Measurements from ENCODE around the gene CCNB1IP1. TPM values are rescaled to one million over a fixed set of nuclear protein-coding genes. Genes with fewer than 3 reads are reported as not detected.
"Not testable (repeated sequence)": the region's sequence is repeated elsewhere in the genome, so short reads cannot be mapped to it uniquely, and the experiment has no call there.

Gene CCNB1IP1
- 44.0 and 46.8 TPM in 2 replicates for total RNA-seq

- peaks cover 45% of the 10 kb centered on the region for H3K4me1 Mint-ChIP-seq (ENCODE audit: low read depth)
These were observed at the start of gene CCNB1IP1 for GRCh38 chr14:20332788-20333493. CCNB1IP1 (minus strand) TSS chr14:20333279; CDS start chr14:20316523, 16,756 bp downstream.

GRCh38 chr14:20382526-20382925, 49.4 kb upstream of the CCNB1IP1 start:
- H3K4me3 Mint-ChIP-seq (ENCODE audit: low read depth): no peak overlapping the region
- no peaks in the 10 kb centered on the region for H3K4me1 Mint-ChIP-seq (ENCODE audit: low read depth)
- H3K27me3 Mint-ChIP-seq (ENCODE audit: low read depth): no peaks in the 10 kb centered on the region
- intact Hi-C loops (cut with micrococcal nuclease): no loop called here
- peaks cover 72% of the 10 kb centered on the region for H3K36me3 Mint-ChIP-seq (ENCODE audit: low read depth)
- no peaks in the 10 kb centered on the region for H3K9me3 Mint-ChIP-seq
- no peak overlapping the region for H3K27ac Mint-ChIP-seq
- DNase-seq (ENCODE audit: low spot score): no peak

More at GRCh38 chr14:20332788-20333493, at the start of gene CCNB1IP1:
- Mint-ChIP-seq H3K27ac (peak within 1 kb of the TSS; percentile 88), H3K27me3 (ENCODE audit: low read depth) (peaks cover 4% of the 10 kb centered on the region), H3K4me3 (ENCODE audit: low read depth) (peak within 1 kb of the TSS; percentile 97), H3K36me3 (ENCODE audit: low read depth) (peaks cover 30% of the 10 kb centered on the region), H3K9me3 (no peaks in the 10 kb centered on the region)
- intact Hi-C loops (cut with micrococcal nuclease): loop anchor here (1.0 to 2.0 kb wide), 4 partner anchors 10 to 280 kb away; partner anchors contain the start of genes APEX1, OSGEP, PARP2 and TEP1
- DNase-seq (ENCODE audit: low spot score): peak; percentile 48

GRCh38 chr14:20381341-20381740, 48.3 kb upstream of the CCNB1IP1 start:
- DNase-seq (ENCODE audit: low spot score): no peak
- no peaks in the 10 kb centered on the region for H3K27me3 Mint-ChIP-seq (ENCODE audit: low read depth)
- H3K9me3 Mint-ChIP-seq: no peaks in the 10 kb centered on the region
- H3K36me3 Mint-ChIP-seq (ENCODE audit: low read depth): peaks cover 73% of the 10 kb centered on the region
- intact Hi-C loops (cut with micrococcal nuclease): no loop called here
- H3K4me3 Mint-ChIP-seq (ENCODE audit: low read depth): no peak overlapping the region
- no peak overlapping the region for H3K27ac Mint-ChIP-seq
- no peaks in the 10 kb centered on the region for H3K4me1 Mint-ChIP-seq (ENCODE audit: low read depth)

- no peaks in the 10 kb centered on the region for H3K9me3 Mint-ChIP-seq
- no peaks in the 10 kb centered on the region for H3K4me1 Mint-ChIP-seq (ENCODE audit: low read depth)
- intact Hi-C loops (cut with micrococcal nuclease): no loop called here
- no peak overlapping the region for H3K27ac Mint-ChIP-seq
- DNase-seq (ENCODE audit: low spot score): no peak
- no peak overlapping the region for H3K4me3 Mint-ChIP-seq (ENCODE audit: low read depth)
- peaks cover 70% of the 10 kb centered on the region for H3K36me3 Mint-ChIP-seq (ENCODE audit: low read depth)
- no peaks in the 10 kb centered on the region for H3K27me3 Mint-ChIP-seq (ENCODE audit: low read depth)
These were observed 47.6 kb upstream of the CCNB1IP1 start for GRCh38 chr14:20380681-20381080.

- Mint-ChIP-seq H3K27me3 (ENCODE audit: low read depth) (no peaks in the 10 kb centered on the region), H3K4me1 (ENCODE audit: low read depth) (no peaks in the 10 kb centered on the region), H3K36me3 (ENCODE audit: low read depth) (peaks cover 72% of the 10 kb centered on the region), H3K27ac (no peak overlapping the region), H3K4me3 (ENCODE audit: low read depth) (no peak overlapping the region), H3K9me3 (no peaks in the 10 kb centered on the region)
- intact Hi-C loops (cut with micrococcal nuclease): no loop called here
- no peak for DNase-seq (ENCODE audit: low spot score)
These were observed 46.7 kb upstream of the CCNB1IP1 start for GRCh38 chr14:20379743-20380142.

GRCh38 chr14:20377171-20377570, 44.1 kb upstream of the CCNB1IP1 start:
- H3K27me3 Mint-ChIP-seq (ENCODE audit: low read depth): no peaks in the 10 kb centered on the region
- H3K27ac Mint-ChIP-seq: no peak overlapping the region
- no peaks in the 10 kb centered on the region for H3K9me3 Mint-ChIP-seq
- no peak for DNase-seq (ENCODE audit: low spot score)
- H3K4me3 Mint-ChIP-seq (ENCODE audit: low read depth): no peak overlapping the region
- no peaks in the 10 kb centered on the region for H3K4me1 Mint-ChIP-seq (ENCODE audit: low read depth)
- H3K36me3 Mint-ChIP-seq (ENCODE audit: low read depth): peaks cover 70% of the 10 kb centered on the region
- intact Hi-C loops (cut with micrococcal nuclease): no loop called here

GRCh38 chr14:20376071-20376588, 43.1 kb upstream of the CCNB1IP1 start:
- H3K4me1 Mint-ChIP-seq (ENCODE audit: low read depth): no peaks in the 10 kb centered on the region
- no peaks in the 10 kb centered on the region for H3K9me3 Mint-ChIP-seq
- intact Hi-C loops (cut with micrococcal nuclease): no loop called here
- H3K27me3 Mint-ChIP-seq (ENCODE audit: low read depth): no peaks in the 10 kb centered on the region
- no peak overlapping the region for H3K27ac Mint-ChIP-seq
- no peak for DNase-seq (ENCODE audit: low spot score)
- H3K36me3 Mint-ChIP-seq (ENCODE audit: low read depth): peaks cover 69% of the 10 kb centered on the region
- H3K4me3 Mint-ChIP-seq (ENCODE audit: low read depth): no peak overlapping the region

- H3K9me3 Mint-ChIP-seq: no peaks in the 10 kb centered on the region
- intact Hi-C loops (cut with micrococcal nuclease): no loop called here
- no peak for DNase-seq (ENCODE audit: low spot score)
- H3K27me3 Mint-ChIP-seq (ENCODE audit: low read depth): no peaks in the 10 kb centered on the region
- peaks cover 70% of the 10 kb centered on the region for H3K36me3 Mint-ChIP-seq (ENCODE audit: low read depth)
- H3K27ac Mint-ChIP-seq: no peak overlapping the region
- no peak overlapping the region for H3K4me3 Mint-ChIP-seq (ENCODE audit: low read depth)
- H3K4me1 Mint-ChIP-seq (ENCODE audit: low read depth): no peaks in the 10 kb centered on the region
These were observed 42.4 kb upstream of the CCNB1IP1 start for GRCh38 chr14:20375471-20375870.

- H3K27ac Mint-ChIP-seq: no peak overlapping the region
- no peak for DNase-seq (ENCODE audit: low spot score)
- intact Hi-C loops (cut with micrococcal nuclease): no loop called here
- no peak overlapping the region for H3K4me3 Mint-ChIP-seq (ENCODE audit: low read depth)
- H3K27me3 Mint-ChIP-seq (ENCODE audit: low read depth): no peaks in the 10 kb centered on the region
- H3K9me3 Mint-ChIP-seq: no peaks in the 10 kb centered on the region
- peaks cover 74% of the 10 kb centered on the region for H3K36me3 Mint-ChIP-seq (ENCODE audit: low read depth)
- H3K4me1 Mint-ChIP-seq (ENCODE audit: low read depth): peaks cover 3% of the 10 kb centered on the region
These were observed 39.7 kb upstream of the CCNB1IP1 start for GRCh38 chr14:20372796-20373195.

- no peak overlapping the region for H3K4me3 Mint-ChIP-seq (ENCODE audit: low read depth)
- no peak overlapping the region for H3K27ac Mint-ChIP-seq
- H3K4me1 Mint-ChIP-seq (ENCODE audit: low read depth): peaks cover 8% of the 10 kb centered on the region
- no peak for DNase-seq (ENCODE audit: low spot score)
- peaks cover 65% of the 10 kb centered on the region for H3K36me3 Mint-ChIP-seq (ENCODE audit: low read depth)
- H3K9me3 Mint-ChIP-seq: no peaks in the 10 kb centered on the region
- H3K27me3 Mint-ChIP-seq (ENCODE audit: low read depth): no peaks in the 10 kb centered on the region
- intact Hi-C loops (cut with micrococcal nuclease): loop anchor here (2.0 kb wide), 1 partner anchor 23 kb away; the partner anchor contains the start of gene PARP2
These were observed 32.8 kb upstream of the CCNB1IP1 start for GRCh38 chr14:20365928-20366327.

- H3K27ac Mint-ChIP-seq; intact Hi-C loops (cut with micrococcal nuclease); DNase-seq (ENCODE audit: low spot score); H3K4me3 Mint-ChIP-seq (ENCODE audit: low read depth); H3K9me3 Mint-ChIP-seq; H3K27me3 Mint-ChIP-seq (ENCODE audit: low read depth); H3K4me1 Mint-ChIP-seq (ENCODE audit: low read depth): not testable (repeated sequence)
- peaks cover 72% of the 10 kb centered on the region for H3K36me3 Mint-ChIP-seq (ENCODE audit: low read depth)
These were observed 25.4 kb upstream of the CCNB1IP1 start for GRCh38 chr14:20358474-20358873.

GRCh38 chr14:20356422-20356821, 23.3 kb upstream of the CCNB1IP1 start:
- H3K27ac Mint-ChIP-seq: no peak overlapping the region
- peaks cover 73% of the 10 kb centered on the region for H3K36me3 Mint-ChIP-seq (ENCODE audit: low read depth)
- H3K4me1 Mint-ChIP-seq (ENCODE audit: low read depth): peaks cover 2% of the 10 kb centered on the region
- DNase-seq (ENCODE audit: low spot score): no peak
- no peak overlapping the region for H3K4me3 Mint-ChIP-seq (ENCODE audit: low read depth)
- H3K9me3 Mint-ChIP-seq: no peaks in the 10 kb centered on the region
- no peaks in the 10 kb centered on the region for H3K27me3 Mint-ChIP-seq (ENCODE audit: low read depth)
- intact Hi-C loops (cut with micrococcal nuclease): no loop called here

GRCh38 chr14:20350860-20351259, 17.8 kb upstream of the CCNB1IP1 start:
- H3K9me3 Mint-ChIP-seq: no peaks in the 10 kb centered on the region
- H3K27me3 Mint-ChIP-seq (ENCODE audit: low read depth): no peaks in the 10 kb centered on the region
- intact Hi-C loops (cut with micrococcal nuclease): no loop called here
- peaks cover 67% of the 10 kb centered on the region for H3K36me3 Mint-ChIP-seq (ENCODE audit: low read depth)
- H3K4me1 Mint-ChIP-seq (ENCODE audit: low read depth): peaks cover under 1% of the 10 kb centered on the region
- DNase-seq (ENCODE audit: low spot score): no peak
- H3K27ac Mint-ChIP-seq: no peak overlapping the region
- H3K4me3 Mint-ChIP-seq (ENCODE audit: low read depth): no peak overlapping the region

Measured in activated T-helper 2 cell treated with anti-CD3 and anti-CD28 coated beads, Interferon-gamma antibody, Interleukin-2, Interleukin-4, amounts not matched to agents 10 μg/mL and 5 μg/mL and 100 μg/mL, durations not matched to agents 14 hours and 24 hours and 36 hours (primary cell).